Ovary (tissue), 9 donors: Measurements from ENCODE around the gene SLC30A7. TPM values are rescaled to one million over a fixed set of nuclear protein-coding genes. Genes with fewer than 3 reads are reported as not detected.

Source experiments
- DNase-seq, 5 donors: peaks; one replicate each; pipeline ENCODE4 v3.0.0-alpha.2; 2019 to 2020
- H3K27ac ChIP-seq, 2 donors: fragments of 200-600 bp; one replicate each; pipeline versions ENCODE4 v1.5.1 to v1.8.0; 2019 to 2022
- H3K27me3 ChIP-seq: fragments of 200-600 bp; one replicate; pipeline ENCODE4 v1.8.0; 2022
- H3K36me3 ChIP-seq: fragments of 200-600 bp; sonication (generic); one replicate; pipeline ENCODE4 v1.5.1; 2019
- H3K4me1 ChIP-seq: one replicate; pipeline ENCODE4 v1.8.1; 2013; ENCODE audit warnings: mild to moderate bottlenecking, moderate library complexity; ENCODE audit not compliant: insufficient read depth
- H3K4me3 ChIP-seq: fragments of 200-600 bp; sonication (generic); one replicate; pipeline ENCODE4 v1.5.1; 2017
- H3K9me3 ChIP-seq, 2 donors: fragments of 200-600 bp in 1 of 2; sonication (generic) in 1 of 2; one replicate each; pipeline versions ENCODE4 v1.5.1 to v1.8.1; 2013 to 2019; ENCODE audit warnings: mild to moderate bottlenecking in 1 of 2, moderate library complexity in 1 of 2
- CTCF ChIP-seq, 3 donors: fragments of 450-650 bp in 2 of 3; fragments of 200-600 bp in 1 of 3; IDR thresholded peaks; one replicate each; pipeline versions ENCODE4 v1.5.1 to v1.8.0; 2016 to 2022; ENCODE audit warnings: antibody characterized with exemption in 3 of 3, mild to moderate bottlenecking in 1 of 3
- EP300 ChIP-seq: sonication (generic); formaldehyde crosslinking; IDR thresholded peaks from one replicate; pipeline ENCODE4 v1.6.1; 2017; ENCODE audit warnings: antibody characterized with exemption
- POLR2A ChIP-seq: fragments of 450-650 bp; IDR thresholded peaks from one replicate; pipeline ENCODE4 v1.6.1; 2017; ENCODE audit warnings: antibody characterized with exemption, mild to moderate bottlenecking, moderate library complexity
- WGBS, 3 donors: extraction: QIAGEN DNeasy Blood & Tissue Kit in 1 of 3; methylation state at CpG; one replicate each; pipeline versions ENCODE4 v1.1.5 to v1.1.7; 2013 to 2017; 5-methylcytosine and 5-hydroxymethylcytosine counted together
- intact Hi-C, 4 donors: fragments of 100-400 bp; cut with DNase I; formaldehyde crosslinking; loops; one replicate each; pipeline versions ENCODE4 v1.11.0 to v1.15.1; 2022 to 2023
- polyA plus RNA-seq, 2 donors: library from polyadenylated mRNA; stranded (reverse); fragments of 200-250 nt in 1 of 2; fragments of 350-450 nt in 1 of 2; fragmentation: Illumina TruSeq in 1 of 2; extraction: RNeasy Lipid Tissue Mini Kit (QIAGEN cat#74804) in 1 of 2; gene quantifications; one replicate each; pipeline ENCODE4 v1.2.3, GENCODE V29; 2013 to 2014
- total RNA-seq, 7 donors: library from RNA; depleted of rRNA in 2 of 7; stranded (reverse); fragments of >200 nt in 2 of 7; fragmentation: NEBNext Ultra II Directional in 3 of 7; extraction: Animal tissue kit (Norgen Biotek cat#: 25700) in 3 of 7; gene quantifications; one replicate each; pipeline versions ENCODE4 v1.1.0 to v1.2.4, GENCODE V29; 2016 to 2023
- donor health status: DM: no; HTN: no; CAD: no; lungs with moderate emphysema.
- donor health status: DM: no; HTN: no; CAD: no.
- donor health status: Bipolar disorder and iron deficiency.
- donor health status: DM: yes; HTN: yes; CAD: no.
- donor health status: DM: no; HTN: no; CAD: no.
- donor health status: DM: yes; HTN: yes; CAD: no.

The SLC30A7 gene
- total and polyA plus RNA-seq, 9 donors = 4.1 to 25.3 (median 15.4) TPM

GRCh38 chr1:100866041-100866900 is 29.6 kb upstream of the SLC30A7 start:
- no peaks in the 10 kb centered on the region for H3K27me3 ChIP-seq
- 9 to 16% (median 10%) methylated on average over 5 of the region's 5 CpGs for WGBS, 3 donors
- intact Hi-C loops = loop anchor here (2.0 to 10.0 kb wide), 5 partner anchors 259 to 414 kb away; no protein-coding TSS in a partner anchor

GRCh38 chr1:100866901-100867206 is 29.0 kb upstream of the SLC30A7 start:
- H3K27me3 ChIP-seq = no peaks in the 10 kb centered on the region
- H3K4me3 ChIP-seq = no peak overlapping the region
- WGBS, 3 donors = 53 to 67% (median 59%) methylated on average over 2 of the region's 2 CpGs
- TF ChIP-seq CTCF (IDR thresholded peaks at IDR 0.05) = no peak
- no peak for TF ChIP-seq POLR2A
- TF ChIP-seq EP300 = no peak
- no peaks in the 10 kb centered on the region for H3K36me3 ChIP-seq
- no peak for DNase-seq
- no peaks in the 10 kb centered on the region for H3K9me3 ChIP-seq
- no peak overlapping the region for H3K27ac ChIP-seq
- intact Hi-C loops = loop anchor here (2.0 to 10.0 kb wide), 5 partner anchors 260 to 415 kb away; no protein-coding TSS in a partner anchor
- no peaks in the 10 kb centered on the region for H3K4me1 ChIP-seq

More at GRCh38 chr1:100866041-100866900, 29.6 kb upstream of the SLC30A7 start:
- Histone ChIP-seq H3K4me1 (no peaks in the 10 kb centered on the region), H3K9me3 (no peaks in the 10 kb centered on the region), H3K27ac (no peak overlapping the region), H3K36me3 (no peaks in the 10 kb centered on the region), H3K4me3 (no peak overlapping the region)
- no peak for DNase-seq
- TF ChIP-seq EP300 (no peak), POLR2A (no peak), CTCF (IDR thresholded peaks at IDR 0.05) (peak in 2 of 3 donors; percentile 62 to 63)

- TF ChIP-seq CTCF (IDR thresholded peaks at IDR 0.05) (peak; percentile 53 to 75 (median 60)), EP300 (no peak)
- Histone ChIP-seq H3K4me3 (no peak overlapping the region), H3K27me3 (no peaks in the 10 kb centered on the region), H3K36me3 (no peaks in the 10 kb centered on the region), H3K9me3 (no peaks in the 10 kb centered on the region), H3K4me1 (no peaks in the 10 kb centered on the region), H3K27ac (no peak overlapping the region)
- intact Hi-C loops = loop anchor here in 3 of 4 donors (5.0 to 10.0 kb wide), 3 partner anchors 264 to 416 kb away; no protein-coding TSS in a partner anchor
- no peak for DNase-seq
- WGBS, 3 donors = 3 to 5% (median 4%) methylated on average over 7 of the region's 7 CpGs
Measured at GRCh38 chr1:100868364-100868995, 27.4 kb upstream of the SLC30A7 start.

- H3K27ac ChIP-seq = no peak overlapping the region
- H3K4me3 ChIP-seq = no peak overlapping the region
- no peaks in the 10 kb centered on the region for H3K9me3 ChIP-seq
- H3K4me1 ChIP-seq = no peaks in the 10 kb centered on the region
- DNase-seq = no peak
- H3K27me3 ChIP-seq = no peaks in the 10 kb centered on the region
- no peaks in the 10 kb centered on the region for H3K36me3 ChIP-seq
- intact Hi-C loops = loop anchor here in 3 of 4 donors (5.0 to 10.0 kb wide), 3 partner anchors 265 to 418 kb away; no protein-coding TSS in a partner anchor
- TF ChIP-seq EP300 = no peak
- no peak for TF ChIP-seq CTCF (IDR thresholded peaks at IDR 0.05)
- TF ChIP-seq POLR2A = no peak
- 71 to 80% (median 78%) methylated on average over 2 of the region's 2 CpGs for WGBS, 3 donors
Measured at GRCh38 chr1:100869996-100870395, 25.9 kb upstream of the SLC30A7 start.
